Natural killer cell (primary cell): Measurements from ENCODE around the gene ZFYVE21. TPM values are rescaled to one million over a fixed set of nuclear protein-coding genes. Genes with fewer than 3 reads are reported as not detected.
A peak's percentile ranks its signal among the peaks of the same experiment; 100 is the strongest.

ENCODE experiments used
- ATAC-seq, 3 donors: fragments of 150-1000 bp in 2 of 3; fragments of 200-7000 bp in 1 of 3; cut with Tn5 transposase; 1 replicate in 1 of 3; 2 replicates in 2 of 3; pipeline ENCODE4 v1.10.0; 2021; ENCODE audit warnings: mild to moderate bottlenecking in 2 of 3, moderate library complexity in 2 of 3
- DNase-seq, 2 donors: peaks; one replicate each; pipeline versions ENCODE4 v3.0.0 to v3.0.0-alpha.2; 2013 to 2021; ENCODE audit warnings: mixed read lengths in 1 of 2
- H3K27ac ChIP-seq: one replicate; pipeline ENCODE4 v1.5.1; 2013; ENCODE audit warnings: mild to moderate bottlenecking, low read length
- H3K27me3 ChIP-seq: one replicate; pipeline ENCODE4 v1.6.1; 2013; ENCODE audit warnings: low read length; ENCODE audit not compliant: control insufficient read depth, insufficient read depth
- H3K36me3 ChIP-seq: one replicate; pipeline ENCODE4 v1.6.1; 2013; ENCODE audit warnings: low read length; ENCODE audit not compliant: control insufficient read depth, insufficient read depth
- H3K4me1 ChIP-seq: one replicate; pipeline ENCODE4 v1.6.1; 2013; ENCODE audit warnings: low read length; ENCODE audit not compliant: control insufficient read depth, insufficient read depth
- H3K4me3 ChIP-seq: one replicate; pipeline ENCODE4 v1.5.1; 2013; ENCODE audit warnings: low read length
- H3K9me3 ChIP-seq: one replicate; pipeline ENCODE4 v1.6.1; 2013; ENCODE audit warnings: low read length; ENCODE audit not compliant: control insufficient read depth, insufficient read depth
- H3K27ac Mint-ChIP-seq, 2 donors: one replicate each; pipeline ENCODE4 v1.8.0; 2022; ENCODE audit warnings: mild to moderate bottlenecking in 2 of 2, mixed read lengths in 2 of 2, moderate library complexity in 1 of 2
- H3K27me3 Mint-ChIP-seq, 2 donors: one replicate each; pipeline ENCODE4 v1.8.0; 2022; ENCODE audit warnings: low read depth in 2 of 2, mixed read lengths in 2 of 2
- H3K36me3 Mint-ChIP-seq: one replicate; pipeline ENCODE4 v1.8.0; 2022; ENCODE audit warnings: mixed read lengths
- H3K4me1 Mint-ChIP-seq, 2 donors: one replicate each; pipeline ENCODE4 v1.8.0; 2022; ENCODE audit warnings: mixed read lengths in 2 of 2
- H3K4me3 Mint-ChIP-seq: one replicate; pipeline ENCODE4 v1.8.0; 2022; ENCODE audit warnings: mild to moderate bottlenecking, moderate library complexity, mixed read lengths
- H3K9me3 Mint-ChIP-seq, 2 donors: one replicate each; pipeline ENCODE4 v1.8.0; 2022; ENCODE audit warnings: mixed read lengths in 2 of 2
- CTCF ChIP-seq: fragments of 200-600 bp; IDR thresholded peaks from one replicate; pipeline ENCODE4 v1.8.0; 2022; ENCODE audit warnings: antibody characterized with exemption
- WGBS: methylation state at CpG from one replicate; pipeline ENCODE4 v1.1.7; 2013; ENCODE audit warnings: missing lambda C conversion rate; ENCODE audit not compliant: insufficient coverage; 5-methylcytosine and 5-hydroxymethylcytosine counted together
- intact Hi-C: fragments of 100-400 bp; cut with micrococcal nuclease; formaldehyde crosslinking; loops from one replicate; pipeline ENCODE4 v1.14.2; 2022
- total RNA-seq, 4 donors: library from RNA; stranded (reverse); fragments of 120-200 nt in 1 of 4; gene quantifications; one replicate each; pipeline versions ENCODE4 v1.2.3 to v1.2.4, GENCODE V29; 2013 to 2022

The ZFYVE21 gene
- total RNA-seq, 3 donors from 2014 or later (not counting 1 experiment from before 2014, with no cell fraction given), result 5.9 to 10.7 (median 8.5) TPM

- peaks cover 7 to 24% of the 10 kb centered on the region in 2 donors for H3K4me1 Mint-ChIP-seq
- H3K27me3 ChIP-seq, result no peaks in the 10 kb centered on the region
- no peaks in the 10 kb centered on the region for H3K9me3 ChIP-seq
- H3K4me3 Mint-ChIP-seq, result no peak overlapping the region
- no peak overlapping the region for H3K4me3 ChIP-seq
- no peaks in the 10 kb centered on the region for H3K36me3 Mint-ChIP-seq
- intact Hi-C loops, result no loop called here
- peaks cover 29% of the 10 kb centered on the region for H3K36me3 ChIP-seq
- WGBS, result 93% methylated on average over 17 of the region's 17 CpGs
- no peak overlapping the region for H3K27ac ChIP-seq
- no peaks in the 10 kb centered on the region for H3K9me3 Mint-ChIP-seq
- no peak for TF ChIP-seq CTCF
- H3K4me1 ChIP-seq, result peaks cover 4% of the 10 kb centered on the region
- no peak for ATAC-seq
- H3K27me3 Mint-ChIP-seq, result no peaks in the 10 kb centered on the region
- peak overlapping the region; percentile 21 to 65 for H3K27ac Mint-ChIP-seq
- no peak for DNase-seq
These were observed 16.3 kb upstream of the ZFYVE21 start for GRCh38 chr14:103699261-103699661.

GRCh38 chr14:103699901-103700752, 15.5 kb upstream of the ZFYVE21 start:
- Histone ChIP-seq H3K4me3 (no peak overlapping the region), H3K36me3 (peaks cover 24% of the 10 kb centered on the region), H3K4me1 (peaks cover 4% of the 10 kb centered on the region), H3K9me3 (no peaks in the 10 kb centered on the region), H3K27me3 (no peaks in the 10 kb centered on the region), H3K27ac (no peak overlapping the region)
- TF ChIP-seq CTCF, result no peak
- ATAC-seq (no peak), DNase-seq (no peak)
- Mint-ChIP-seq H3K36me3 (no peaks in the 10 kb centered on the region), H3K27ac (peak overlapping the region; percentile 21 to 65), H3K9me3 (no peaks in the 10 kb centered on the region), H3K27me3 (no peaks in the 10 kb centered on the region), H3K4me1 (peaks cover 7 to 26% of the 10 kb centered on the region in 2 donors), H3K4me3 (no peak overlapping the region)
- WGBS, result 92% methylated on average over 25 of the region's 25 CpGs
- intact Hi-C loops, result no loop called here

GRCh38 chr14:103700753-103701490, 14.7 kb upstream of the ZFYVE21 start:
- Mint-ChIP-seq H3K4me3 (no peak overlapping the region), H3K27ac (no peak overlapping the region), H3K36me3 (no peaks in the 10 kb centered on the region), H3K4me1 (peaks cover 7 to 22% of the 10 kb centered on the region in 2 donors), H3K9me3 (no peaks in the 10 kb centered on the region), H3K27me3 (no peaks in the 10 kb centered on the region)
- no peak overlapping the region for H3K27ac ChIP-seq
- peaks cover 4% of the 10 kb centered on the region for H3K4me1 ChIP-seq
- no peak for TF ChIP-seq CTCF
- 88% methylated on average over 21 of the region's 21 CpGs for WGBS
- no peak overlapping the region for H3K4me3 ChIP-seq
- no peaks in the 10 kb centered on the region for H3K27me3 ChIP-seq
- peaks cover 22% of the 10 kb centered on the region for H3K36me3 ChIP-seq
- intact Hi-C loops, result no loop called here
- ATAC-seq, result no peak
- DNase-seq, result no peak
- H3K9me3 ChIP-seq, result no peaks in the 10 kb centered on the region
